RWPE1 (cell line): ENCODE results near the gene NEK4.
"Not testable (repeated sequence)": the region's sequence is repeated elsewhere in the genome, so short reads cannot be mapped to it uniquely, and the experiment has no call there.

Experiments used
- CTCF ChIA-PET: fragments of 350-600 bp; sonication (Branson Sonifier 250); formaldehyde crosslinking; extraction: SDS; loops from one replicate; lab custom pipeline; 2021; lab: Yijun Ruan, JAX
- POLR2A ChIA-PET: fragments of 400-600 bp; formaldehyde crosslinking; extraction: SDS; loops from one replicate; lab custom pipeline; 2020; ENCODE audit warnings: antibody characterized with exemption; ENCODE audit not compliant: low non-redundant PET; lab: Yijun Ruan, JAX
- DNase-seq: peaks from one replicate; pipeline ENCODE4 v3.0.0; 2012; ENCODE audit warnings: low spot score
- H3K27ac ChIP-seq: fragments of 450-650 bp; 2 replicates; pipeline ENCODE4 v1.5.1; 2017
- TF ChIP-seq, protein P1 (sequence below): fragments of 450-650 bp; conservative IDR thresholded peaks from 2 replicates; pipeline ENCODE4 v1.5.1; 2017; ENCODE audit warnings: low read depth, mild to moderate bottlenecking

Gene NEK4

DNA sequence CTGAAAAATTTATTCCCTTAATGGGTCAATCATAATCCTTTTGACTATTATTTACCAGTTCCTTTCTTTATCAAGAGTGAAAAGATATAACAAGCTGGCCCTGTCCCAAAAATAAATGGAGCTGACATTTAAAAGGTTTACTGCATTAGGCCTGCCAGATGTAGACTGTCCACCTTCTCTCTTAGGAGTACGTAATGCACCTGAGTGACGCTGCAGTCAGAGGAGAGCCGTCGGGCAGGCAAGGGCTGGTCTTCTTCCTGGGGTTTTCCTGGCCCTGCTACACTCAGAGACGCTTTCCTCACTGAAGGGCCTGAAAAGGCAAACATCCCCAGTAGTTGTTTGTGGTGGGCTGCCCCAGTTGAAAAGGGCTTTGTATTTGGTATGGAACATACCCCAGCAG lies 27.6 kb downstream of the NEK4 start:
- no peak for DNase-seq
- no peak overlapping the region for H3K27ac ChIP-seq
- POLR2A ChIA-PET = no interaction called here
- CTCF ChIA-PET = interaction anchor here (0.6 kb wide), 2 partner anchors 9 to 19 kb away, joined by 3 to 5 read pairs; no protein-coding TSS in a partner anchor
- TF ChIP-seq, protein P1, sequence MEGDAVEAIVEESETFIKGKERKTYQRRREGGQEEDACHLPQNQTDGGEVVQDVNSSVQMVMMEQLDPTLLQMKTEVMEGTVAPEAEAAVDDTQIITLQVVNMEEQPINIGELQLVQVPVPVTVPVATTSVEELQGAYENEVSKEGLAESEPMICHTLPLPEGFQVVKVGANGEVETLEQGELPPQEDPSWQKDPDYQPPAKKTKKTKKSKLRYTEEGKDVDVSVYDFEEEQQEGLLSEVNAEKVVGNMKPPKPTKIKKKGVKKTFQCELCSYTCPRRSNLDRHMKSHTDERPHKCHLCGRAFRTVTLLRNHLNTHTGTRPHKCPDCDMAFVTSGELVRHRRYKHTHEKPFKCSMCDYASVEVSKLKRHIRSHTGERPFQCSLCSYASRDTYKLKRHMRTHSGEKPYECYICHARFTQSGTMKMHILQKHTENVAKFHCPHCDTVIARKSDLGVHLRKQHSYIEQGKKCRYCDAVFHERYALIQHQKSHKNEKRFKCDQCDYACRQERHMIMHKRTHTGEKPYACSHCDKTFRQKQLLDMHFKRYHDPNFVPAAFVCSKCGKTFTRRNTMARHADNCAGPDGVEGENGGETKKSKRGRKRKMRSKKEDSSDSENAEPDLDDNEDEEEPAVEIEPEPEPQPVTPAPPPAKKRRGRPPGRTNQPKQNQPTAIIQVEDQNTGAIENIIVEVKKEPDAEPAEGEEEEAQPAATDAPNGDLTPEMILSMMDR = no peak

DNA sequence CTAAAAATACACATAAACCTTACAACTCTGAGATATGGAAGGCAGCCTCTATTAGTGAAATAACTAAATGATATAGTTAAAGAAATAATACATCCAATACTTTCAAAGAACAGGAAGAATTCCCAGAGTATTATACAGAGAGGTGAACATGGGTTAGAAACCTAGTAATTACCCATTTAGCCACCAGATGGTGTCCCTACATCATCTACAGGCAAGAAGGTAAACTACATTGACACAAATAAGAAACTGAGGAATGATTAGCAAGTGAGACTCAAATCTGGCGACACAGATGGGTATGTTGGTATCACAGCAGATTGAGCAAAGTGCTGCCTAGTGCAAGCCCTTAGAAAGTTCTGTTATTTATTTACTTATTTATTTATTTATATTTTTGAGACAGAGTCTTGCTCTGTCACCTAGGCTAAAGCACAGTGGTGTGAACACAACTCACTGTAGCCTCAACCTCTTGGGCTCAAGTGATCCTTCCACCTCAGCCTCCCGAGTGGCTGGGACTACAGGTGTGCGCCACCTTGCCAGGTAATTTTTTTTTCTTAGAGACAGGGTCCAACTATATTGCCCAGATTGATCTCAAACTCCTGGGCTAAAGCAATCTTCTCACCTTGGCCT lies 28.2 kb downstream of the NEK4 start:
- POLR2A ChIA-PET = no interaction called here
- no peak overlapping the region for H3K27ac ChIP-seq
- TF ChIP-seq, protein P1 = peak; percentile 64
- peak; percentile 22 for DNase-seq
- CTCF ChIA-PET = interaction anchor here (0.7 kb wide), 1 partner anchor 101 kb away, joined by 3 read pairs; no protein-coding TSS in a partner anchor

DNA sequence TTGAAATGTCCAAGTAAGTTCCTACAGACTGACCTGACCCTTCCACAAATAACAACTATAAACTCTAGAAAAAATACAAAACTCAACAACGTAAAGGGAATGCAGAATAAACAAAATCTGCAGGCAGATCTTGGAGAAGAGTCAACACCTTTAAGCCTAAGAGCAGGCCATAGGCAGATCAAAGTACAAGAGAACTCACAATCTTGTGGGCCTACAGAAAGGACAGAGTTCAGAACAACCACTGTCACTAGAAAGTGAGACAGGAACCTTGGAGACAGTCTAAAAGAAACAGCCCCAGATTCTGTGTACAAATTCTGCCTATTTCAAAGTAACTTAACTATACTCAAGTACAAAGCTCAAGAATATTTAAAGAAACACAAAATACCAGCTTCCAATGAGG lies 31.0 kb downstream of the NEK4 start:
- TF ChIP-seq, protein P1 = no peak
- no peak overlapping the region for H3K27ac ChIP-seq
- CTCF ChIA-PET = interaction anchor here (0.8 kb wide), 1 partner anchor 135 kb away, joined by 3 read pairs; no protein-coding TSS in a partner anchor
- POLR2A ChIA-PET = no interaction called here
- DNase-seq = no peak

DNA sequence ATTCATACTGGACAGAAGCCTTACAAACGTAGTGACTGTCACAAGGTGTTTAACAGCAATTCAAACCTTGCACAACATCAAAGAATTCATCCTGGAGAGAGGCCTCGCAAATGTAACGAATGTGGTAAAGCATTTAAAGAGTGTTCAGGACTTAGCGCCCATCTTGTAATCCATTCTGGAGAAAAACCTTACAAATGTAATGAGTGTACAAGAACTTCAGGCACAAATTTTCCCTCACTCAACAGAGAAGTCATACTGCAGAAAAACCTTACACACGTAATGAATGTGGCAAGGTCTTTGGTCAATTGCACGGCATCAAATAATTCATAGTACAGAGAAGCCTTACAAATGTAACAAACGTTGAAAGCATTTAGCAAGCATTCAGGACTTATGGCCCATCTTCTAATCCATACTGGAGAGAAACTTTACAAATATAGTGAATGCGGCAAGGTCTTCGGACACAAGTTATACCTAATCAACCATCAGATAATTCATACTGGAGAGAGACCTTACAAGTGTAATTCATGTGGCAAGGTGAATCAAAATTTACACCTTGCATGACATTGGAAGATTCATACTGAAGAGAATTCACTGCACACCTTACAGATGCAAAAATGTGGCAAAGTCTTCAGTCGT lies 37.4 kb downstream of the NEK4 start:
- ChIA-PET CTCF (no interaction called here), POLR2A (no interaction called here)
- TF ChIP-seq, protein P1 = no peak
- DNase-seq = no peak
- no peak overlapping the region for H3K27ac ChIP-seq

DNA sequence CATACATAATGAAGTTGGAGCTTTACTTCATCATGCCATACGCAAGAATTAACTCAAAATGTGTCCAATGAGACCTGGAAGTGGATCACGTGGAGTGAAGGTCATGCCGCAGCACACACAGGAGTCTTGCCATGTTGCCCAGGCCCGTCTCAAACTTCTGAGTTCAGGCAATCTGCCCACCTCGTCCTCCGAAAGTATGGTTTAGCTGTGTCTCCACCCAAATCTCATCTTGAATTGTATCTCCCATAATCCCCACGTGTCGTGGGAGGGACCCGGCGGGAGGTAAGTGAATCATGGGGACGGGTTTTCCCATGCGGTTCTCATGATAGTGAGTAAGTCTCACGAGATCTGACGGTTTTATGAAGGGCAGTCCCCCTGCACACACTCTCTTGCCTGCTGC lies 39.1 kb downstream of the NEK4 start:
- no peak overlapping the region for H3K27ac ChIP-seq
- DNase-seq = no peak
- CTCF ChIA-PET = interaction anchor here (0.6 to 0.7 kb wide), 2 partner anchors 148 to 190 kb away, joined by 3 to 4 read pairs; no protein-coding TSS in a partner anchor
- POLR2A ChIA-PET = no interaction called here
- TF ChIP-seq, protein P1 = no peak

DNA sequence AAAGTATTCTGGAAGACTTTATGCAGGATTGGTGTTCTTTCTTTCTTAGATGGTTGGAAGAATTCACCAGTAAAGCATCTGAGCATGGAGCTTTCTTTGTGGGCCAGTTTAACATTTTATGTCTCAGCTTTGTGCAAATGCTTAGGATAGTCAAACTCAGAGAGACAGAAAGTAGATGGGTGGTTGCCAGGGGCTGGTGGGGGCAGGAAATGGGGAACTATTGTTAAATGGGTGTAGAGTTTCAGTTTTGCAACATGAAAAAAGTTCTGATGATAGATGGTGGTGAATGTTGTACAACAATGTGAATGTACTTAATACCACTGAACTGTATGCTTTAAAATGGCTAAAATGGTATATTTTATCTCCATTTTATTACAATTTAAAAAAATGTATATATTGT lies 40.1 kb downstream of the NEK4 start:
- POLR2A ChIA-PET = no interaction called here
- DNase-seq = no peak
- CTCF ChIA-PET = no interaction called here
- no peak overlapping the region for H3K27ac ChIP-seq
- TF ChIP-seq, protein P1 = no peak

DNA sequence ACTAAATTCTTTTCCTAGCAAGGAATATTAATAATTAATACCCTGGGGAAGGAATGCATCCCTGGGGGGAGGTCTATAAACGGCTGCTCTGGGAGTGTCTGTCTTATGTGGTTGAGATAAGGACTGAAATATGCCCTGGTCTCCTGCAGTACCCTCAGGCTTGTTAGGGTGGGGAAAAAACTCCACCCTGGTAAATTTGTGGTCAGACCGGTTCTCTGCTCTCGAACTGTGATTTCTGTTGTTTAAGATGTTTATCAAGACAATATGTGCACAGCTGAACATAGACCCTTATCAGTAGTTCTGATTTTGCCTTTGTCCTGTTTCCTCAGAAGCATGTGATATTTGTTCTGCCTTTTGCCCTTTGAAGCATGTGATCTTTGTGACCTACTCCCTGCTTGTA lies 42.0 kb downstream of the NEK4 start:
- CTCF ChIA-PET, H3K27ac ChIP-seq, POLR2A ChIA-PET, DNase-seq: not testable (repeated sequence)
